GM12878 (cell line): ENCODE results near the gene EPOP. TPM values are rescaled to one million over a fixed set of nuclear protein-coding genes. Genes with fewer than 3 reads are reported as not detected.

ENCODE experiments used
- CREB1 ChIP-seq: IDR thresholded peaks from 2 replicates; pipeline ENCODE4 v1.6.1; 2012; ENCODE audit warnings: low read depth, mild to moderate bottlenecking, inconsistent platforms
- EGR1 ChIP-seq, 2 experiments: IDR thresholded peaks; 1 replicate in 1 of 2; 2 replicates in 1 of 2; pipeline ENCODE4 v1.6.1; 2011 to 2012; ENCODE audit warnings: low read depth in 2 of 2, low read length in 2 of 2, borderline replicate concordance in 1 of 2, mild to moderate bottlenecking in 1 of 2, moderate library complexity in 1 of 2
- KLF5 ChIP-seq: fragments of 450-650 bp; IDR thresholded peaks from 2 replicates; pipeline ENCODE4 v1.6.1; 2014; ENCODE audit warnings: mild to moderate bottlenecking; ENCODE audit not compliant: partially characterized antibody
- MYC ChIP-seq: IDR thresholded peaks from 2 replicates; pipeline ENCODE4 v1.6.1; 2011; ENCODE audit warnings: mild to moderate bottlenecking, low read length, moderate library complexity, inconsistent platforms; ENCODE audit not compliant: insufficient read depth, insufficient replicate concordance, insufficient read length, severe bottlenecking
- POU2F2 ChIP-seq: IDR thresholded peaks from 3 replicates; pipeline ENCODE4 v1.6.1; 2011; ENCODE audit warnings: low read depth, mild to moderate bottlenecking, low read length, borderline replicate concordance
- SMAD1 ChIP-seq: fragments of 450-650 bp; IDR thresholded peaks from 2 replicates; pipeline ENCODE4 v1.6.1; 2018; ENCODE audit warnings: mild to moderate bottlenecking, low read depth; ENCODE audit not compliant: partially characterized antibody
- SREBF2 ChIP-seq: IDR thresholded peaks from 2 replicates; pipeline ENCODE4 v1.6.1; 2012; ENCODE audit warnings: mild to moderate bottlenecking, low read length
- STAT3 ChIP-seq: IDR thresholded peaks from 2 replicates; pipeline ENCODE4 v1.6.1; 2011; ENCODE audit warnings: low read depth, low read length, improper control_type of control experiment
- SUPT20H ChIP-seq: IDR thresholded peaks from 2 replicates; pipeline ENCODE4 v1.6.1; 2011; ENCODE audit warnings: low read depth, mild to moderate bottlenecking, low read length, moderate library complexity, borderline replicate concordance; ENCODE audit not compliant: control insufficient read depth
- TBL1XR1 ChIP-seq: IDR thresholded peaks from 2 replicates; pipeline ENCODE4 v1.6.1; 2012; ENCODE audit warnings: low read depth, low read length, improper control_type of control experiment
- TCF3 ChIP-seq: IDR thresholded peaks from 2 replicates; pipeline ENCODE4 v1.6.1; 2012; ENCODE audit warnings: low read depth, mild to moderate bottlenecking, low read length, borderline replicate concordance; ENCODE audit not compliant: insufficient read depth
- ZSCAN29 ChIP-seq: fragments of 450-650 bp; IDR thresholded peaks from 2 replicates; pipeline ENCODE4 v1.6.1; 2017; ENCODE audit warnings: mild to moderate bottlenecking, moderate library complexity
- polyA plus RNA-seq, 11 experiments: library from polyadenylated mRNA; depleted of rRNA in 4 of 11; unstranded in 6 of 11; stranded (reverse) in 5 of 11; fragments of >200 nt; fragmentation: Nextera tagmentation in 4 of 11; fragmentation: Illumina TruSeq in 1 of 11; extraction: Ambion mirVana in 4 of 11; extraction: Trizol in 1 of 11; gene quantifications; 1 replicate in 1 of 11; 2 replicates in 10 of 11; pipeline versions ENCODE4 v1.2.1 to v1.2.3, GENCODE V29; 2011 to 2016; ENCODE audit warnings: inconsistent platforms in 2 of 11, missing spikeins in 2 of 11, low read depth in 1 of 11
- total RNA-seq, 4 experiments: library from RNA; depleted of rRNA in 3 of 4; stranded (reverse); fragments of >200 nt in 3 of 4; fragmentation: Illumina TruSeq in 1 of 4; extraction: Trizol in 1 of 4; gene quantifications; 2 replicates each; pipeline versions ENCODE4 v1.2.1 to v1.2.3, GENCODE V29; 2013 to 2021
- TF ChIP-seq, protein P1 (sequence below): IDR thresholded peaks from 2 replicates; pipeline ENCODE4 v1.6.1; 2012; ENCODE audit warnings: low read depth, low read length, improper control_type of control experiment
- TF ChIP-seq, protein P2 (sequence below): fragments of 450-650 bp; IDR thresholded peaks from 2 replicates; pipeline ENCODE4 v1.6.1; 2017; ENCODE audit warnings: mild to moderate bottlenecking
- TF ChIP-seq, protein P3 (sequence below): fragments of 450-650 bp; conservative IDR thresholded peaks from 2 replicates; pipeline ENCODE4 v1.6.1; 2017; ENCODE audit warnings: mild to moderate bottlenecking, moderate library complexity
- TF ChIP-seq, protein P4 (sequence below): IDR thresholded peaks from 2 replicates; pipeline ENCODE4 v1.6.1; 2012; ENCODE audit warnings: low read depth, low read length, improper control_type of control experiment
- TF ChIP-seq, protein P5 (sequence below): fragments of 150-350 bp; IDR thresholded peaks from 2 replicates; pipeline ENCODE4 v1.6.1; 2016; ENCODE audit warnings: low read depth, low read length

The EPOP gene
- total and polyA plus RNA-seq, 10 of the 15 experiments (the other 5 are each of a cell fraction or from before 2014, with no cell fraction given): 0.53 to 9.0 (median 3.7) TPM

DNA sequence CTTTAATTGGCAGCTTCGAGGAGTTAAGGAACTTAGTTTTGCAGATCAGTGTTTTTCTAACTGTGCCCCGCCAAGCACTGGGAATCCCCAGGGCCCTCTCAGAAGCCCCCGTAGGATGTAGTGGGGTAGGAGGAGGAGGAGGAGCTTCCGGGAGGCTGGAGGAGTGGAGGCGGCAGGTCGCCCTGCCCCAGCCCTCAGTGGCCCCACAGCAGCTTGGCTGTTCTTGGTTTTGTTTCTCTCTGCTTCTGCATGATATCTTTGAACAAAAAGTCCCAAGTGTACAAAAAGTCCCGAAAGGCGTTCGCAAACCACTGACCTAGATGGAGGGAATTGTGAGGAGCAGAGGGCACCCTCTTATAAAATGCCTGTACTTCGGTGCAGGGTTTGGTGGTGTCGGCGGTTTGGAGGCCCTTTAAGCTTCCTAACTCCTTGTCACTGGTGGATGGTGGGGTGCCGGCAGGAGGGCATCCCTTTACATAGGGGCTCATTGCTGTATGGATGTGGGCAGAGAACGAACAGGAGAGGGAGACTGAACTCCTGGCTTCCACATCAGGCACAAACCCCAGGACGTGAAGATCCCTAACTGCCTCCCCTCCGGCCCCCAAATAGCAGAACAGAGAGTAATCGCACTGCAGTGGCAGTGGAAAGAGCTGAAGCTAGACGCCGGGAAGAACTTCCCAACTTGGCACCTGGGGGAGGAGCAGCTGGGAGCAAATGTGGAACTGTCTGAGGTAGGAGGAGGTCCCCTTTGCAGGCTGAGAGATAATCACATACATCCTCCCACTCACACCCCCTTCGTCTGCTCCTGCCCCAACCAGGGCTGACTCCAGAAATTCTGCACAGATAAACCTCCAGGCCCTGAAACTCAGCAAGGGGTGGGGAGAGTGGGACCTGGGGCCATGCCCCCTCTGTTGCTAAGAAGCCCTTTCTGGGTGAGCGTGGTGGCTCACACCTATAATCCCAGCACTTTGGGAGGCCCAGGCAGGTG is 20.1 kb downstream of the EPOP start (continued):
- TF ChIP-seq, protein P1, sequence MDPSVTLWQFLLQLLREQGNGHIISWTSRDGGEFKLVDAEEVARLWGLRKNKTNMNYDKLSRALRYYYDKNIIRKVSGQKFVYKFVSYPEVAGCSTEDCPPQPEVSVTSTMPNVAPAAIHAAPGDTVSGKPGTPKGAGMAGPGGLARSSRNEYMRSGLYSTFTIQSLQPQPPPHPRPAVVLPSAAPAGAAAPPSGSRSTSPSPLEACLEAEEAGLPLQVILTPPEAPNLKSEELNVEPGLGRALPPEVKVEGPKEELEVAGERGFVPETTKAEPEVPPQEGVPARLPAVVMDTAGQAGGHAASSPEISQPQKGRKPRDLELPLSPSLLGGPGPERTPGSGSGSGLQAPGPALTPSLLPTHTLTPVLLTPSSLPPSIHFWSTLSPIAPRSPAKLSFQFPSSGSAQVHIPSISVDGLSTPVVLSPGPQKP: no peak
- no peak for TF ChIP-seq ZSCAN29
- TF ChIP-seq, protein P2, sequence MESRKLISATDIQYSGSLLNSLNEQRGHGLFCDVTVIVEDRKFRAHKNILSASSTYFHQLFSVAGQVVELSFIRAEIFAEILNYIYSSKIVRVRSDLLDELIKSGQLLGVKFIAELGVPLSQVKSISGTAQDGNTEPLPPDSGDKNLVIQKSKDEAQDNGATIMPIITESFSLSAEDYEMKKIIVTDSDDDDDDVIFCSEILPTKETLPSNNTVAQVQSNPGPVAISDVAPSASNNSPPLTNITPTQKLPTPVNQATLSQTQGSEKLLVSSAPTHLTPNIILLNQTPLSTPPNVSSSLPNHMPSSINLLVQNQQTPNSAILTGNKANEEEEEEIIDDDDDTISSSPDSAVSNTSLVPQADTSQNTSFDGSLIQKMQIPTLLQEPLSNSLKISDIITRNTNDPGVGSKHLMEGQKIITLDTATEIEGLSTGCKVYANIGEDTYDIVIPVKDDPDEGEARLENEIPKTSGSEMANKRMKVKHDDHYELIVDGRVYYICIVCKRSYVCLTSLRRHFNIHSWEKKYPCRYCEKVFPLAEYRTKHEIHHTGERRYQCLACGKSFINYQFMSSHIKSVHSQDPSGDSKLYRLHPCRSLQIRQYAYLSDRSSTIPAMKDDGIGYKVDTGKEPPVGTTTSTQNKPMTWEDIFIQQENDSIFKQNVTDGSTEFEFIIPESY: no peak
- TF ChIP-seq, protein P3, sequence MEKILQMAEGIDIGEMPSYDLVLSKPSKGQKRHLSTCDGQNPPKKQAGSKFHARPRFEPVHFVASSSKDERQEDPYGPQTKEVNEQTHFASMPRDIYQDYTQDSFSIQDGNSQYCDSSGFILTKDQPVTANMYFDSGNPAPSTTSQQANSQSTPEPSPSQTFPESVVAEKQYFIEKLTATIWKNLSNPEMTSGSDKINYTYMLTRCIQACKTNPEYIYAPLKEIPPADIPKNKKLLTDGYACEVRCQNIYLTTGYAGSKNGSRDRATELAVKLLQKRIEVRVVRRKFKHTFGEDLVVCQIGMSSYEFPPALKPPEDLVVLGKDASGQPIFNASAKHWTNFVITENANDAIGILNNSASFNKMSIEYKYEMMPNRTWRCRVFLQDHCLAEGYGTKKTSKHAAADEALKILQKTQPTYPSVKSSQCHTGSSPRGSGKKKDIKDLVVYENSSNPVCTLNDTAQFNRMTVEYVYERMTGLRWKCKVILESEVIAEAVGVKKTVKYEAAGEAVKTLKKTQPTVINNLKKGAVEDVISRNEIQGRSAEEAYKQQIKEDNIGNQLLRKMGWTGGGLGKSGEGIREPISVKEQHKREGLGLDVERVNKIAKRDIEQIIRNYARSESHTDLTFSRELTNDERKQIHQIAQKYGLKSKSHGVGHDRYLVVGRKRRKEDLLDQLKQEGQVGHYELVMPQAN: no peak; the same call in none of the 2 replicates
- TF ChIP-seq STAT3: no peak
- TF ChIP-seq CREB1: 0 out of 2 replicates have a peak, but pooled peaks have one; percentile 14
- 0 out of 3 replicates have a peak, but pooled peaks have one; percentile 8 for TF ChIP-seq POU2F2
- no peak for TF ChIP-seq KLF5
- TF ChIP-seq, protein P4, sequence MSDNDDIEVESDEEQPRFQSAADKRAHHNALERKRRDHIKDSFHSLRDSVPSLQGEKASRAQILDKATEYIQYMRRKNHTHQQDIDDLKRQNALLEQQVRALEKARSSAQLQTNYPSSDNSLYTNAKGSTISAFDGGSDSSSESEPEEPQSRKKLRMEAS: 0 out of 2 replicates have a peak, but pooled peaks have one; percentile 25
- no peak for TF ChIP-seq SMAD1
- peak in 1 of 2 experiments; percentile 35; a peak in 1 of 3 replicates for TF ChIP-seq EGR1 (IDR thresholded peaks at IDR 0.05; ENCODE audit: borderline replicate concordance in 1 of 2, low read depth in 2 of 2, low read length in 2 of 2)
- TF ChIP-seq MYC: no peak
- TF ChIP-seq SREBF2: no peak
- no peak for TF ChIP-seq TCF3
- TF ChIP-seq, protein P5, sequence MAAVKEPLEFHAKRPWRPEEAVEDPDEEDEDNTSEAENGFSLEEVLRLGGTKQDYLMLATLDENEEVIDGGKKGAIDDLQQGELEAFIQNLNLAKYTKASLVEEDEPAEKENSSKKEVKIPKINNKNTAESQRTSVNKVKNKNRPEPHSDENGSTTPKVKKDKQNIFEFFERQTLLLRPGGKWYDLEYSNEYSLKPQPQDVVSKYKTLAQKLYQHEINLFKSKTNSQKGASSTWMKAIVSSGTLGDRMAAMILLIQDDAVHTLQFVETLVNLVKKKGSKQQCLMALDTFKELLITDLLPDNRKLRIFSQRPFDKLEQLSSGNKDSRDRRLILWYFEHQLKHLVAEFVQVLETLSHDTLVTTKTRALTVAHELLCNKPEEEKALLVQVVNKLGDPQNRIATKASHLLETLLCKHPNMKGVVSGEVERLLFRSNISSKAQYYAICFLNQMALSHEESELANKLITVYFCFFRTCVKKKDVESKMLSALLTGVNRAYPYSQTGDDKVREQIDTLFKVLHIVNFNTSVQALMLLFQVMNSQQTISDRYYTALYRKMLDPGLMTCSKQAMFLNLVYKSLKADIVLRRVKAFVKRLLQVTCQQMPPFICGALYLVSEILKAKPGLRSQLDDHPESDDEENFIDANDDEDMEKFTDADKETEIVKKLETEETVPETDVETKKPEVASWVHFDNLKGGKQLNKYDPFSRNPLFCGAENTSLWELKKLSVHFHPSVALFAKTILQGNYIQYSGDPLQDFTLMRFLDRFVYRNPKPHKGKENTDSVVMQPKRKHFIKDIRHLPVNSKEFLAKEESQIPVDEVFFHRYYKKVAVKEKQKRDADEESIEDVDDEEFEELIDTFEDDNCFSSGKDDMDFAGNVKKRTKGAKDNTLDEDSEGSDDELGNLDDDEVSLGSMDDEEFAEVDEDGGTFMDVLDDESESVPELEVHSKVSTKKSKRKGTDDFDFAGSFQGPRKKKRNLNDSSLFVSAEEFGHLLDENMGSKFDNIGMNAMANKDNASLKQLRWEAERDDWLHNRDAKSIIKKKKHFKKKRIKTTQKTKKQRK: no peak
- TF ChIP-seq TBL1XR1: no peak
- no peak for TF ChIP-seq SUPT20H
